Ishikawa (cell line): ENCODE data around the gene PLCD1.

Experiments
- CEBPB ChIP-seq: IDR thresholded peaks from 2 replicates; pipeline ENCODE4 v1.6.1; 2012
- CREB1 ChIP-seq: IDR thresholded peaks from 2 replicates; pipeline ENCODE4 v1.6.1; 2012; ENCODE audit warnings: low read depth
- EGR1 ChIP-seq: IDR thresholded peaks from 2 replicates; pipeline ENCODE4 v1.6.1; 2012
- EP300 ChIP-seq: IDR thresholded peaks from 2 replicates; pipeline ENCODE4 v1.6.1; 2012; ENCODE audit warnings: borderline replicate concordance
- FOXM1 ChIP-seq: IDR thresholded peaks from 2 replicates; pipeline ENCODE4 v1.6.1; 2012; ENCODE audit warnings: low read depth, borderline replicate concordance
- NFIC ChIP-seq: IDR thresholded peaks from 2 replicates; pipeline ENCODE4 v1.6.1; 2012
- RAD21 ChIP-seq: IDR thresholded peaks from 2 replicates; pipeline ENCODE4 v1.6.1; 2012; ENCODE audit warnings: low read depth
- TAF1 ChIP-seq: IDR thresholded peaks from 2 replicates; pipeline ENCODE4 v1.6.1; 2012; ENCODE audit warnings: low read depth, mild to moderate bottlenecking
- TCF12 ChIP-seq: IDR thresholded peaks from 2 replicates; pipeline ENCODE4 v1.6.1; 2012; ENCODE audit warnings: low read depth
- TEAD4 ChIP-seq: IDR thresholded peaks from 2 replicates; pipeline ENCODE4 v1.6.1; 2012
- YY1 ChIP-seq: IDR thresholded peaks from 2 replicates; pipeline ENCODE4 v1.6.1; 2012; ENCODE audit warnings: low read depth
- ZBTB7A ChIP-seq: IDR thresholded peaks from 2 replicates; pipeline ENCODE4 v1.6.1; 2012; ENCODE audit warnings: low read depth
- TF ChIP-seq, protein P1 (sequence below): IDR thresholded peaks from 2 replicates; pipeline ENCODE4 v1.6.1; 2012
- TF ChIP-seq, protein P2 (sequence below): IDR thresholded peaks from 2 replicates; pipeline ENCODE4 v1.6.1; 2012
- TF ChIP-seq, protein P3 (sequence below): IDR thresholded peaks from 2 replicates; pipeline ENCODE4 v1.6.1; 2012; ENCODE audit warnings: low read depth, mild to moderate bottlenecking

The PLCD1 gene

DNA sequence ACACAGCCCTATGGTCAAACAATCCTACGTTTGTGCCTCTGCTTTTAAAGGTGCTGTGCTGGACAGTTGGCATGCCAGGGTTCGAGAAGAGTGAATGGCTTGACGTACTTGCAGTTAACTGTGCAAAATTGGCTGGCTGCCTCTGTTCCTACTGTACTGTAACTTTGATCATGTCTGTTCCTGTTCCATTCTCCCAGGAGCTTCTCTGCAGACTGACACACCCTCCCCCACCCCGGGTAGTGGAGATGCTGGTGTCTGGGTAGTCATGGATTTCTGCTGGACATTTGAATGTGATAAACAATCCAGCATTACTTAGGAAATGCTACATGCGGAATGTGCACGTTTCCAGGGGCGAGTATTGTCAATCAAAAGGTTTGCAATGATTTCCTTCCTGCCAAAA is 45.4 kb downstream of the PLCD1 start:
- no peak for TF ChIP-seq ZBTB7A
- no peak for TF ChIP-seq CEBPB
- TF ChIP-seq, protein P1, sequence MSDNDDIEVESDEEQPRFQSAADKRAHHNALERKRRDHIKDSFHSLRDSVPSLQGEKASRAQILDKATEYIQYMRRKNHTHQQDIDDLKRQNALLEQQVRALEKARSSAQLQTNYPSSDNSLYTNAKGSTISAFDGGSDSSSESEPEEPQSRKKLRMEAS = no peak
- TF ChIP-seq EP300 = no peak
- TF ChIP-seq FOXM1 = no peak
- TF ChIP-seq CREB1 = no peak
- no peak for TF ChIP-seq YY1

DNA sequence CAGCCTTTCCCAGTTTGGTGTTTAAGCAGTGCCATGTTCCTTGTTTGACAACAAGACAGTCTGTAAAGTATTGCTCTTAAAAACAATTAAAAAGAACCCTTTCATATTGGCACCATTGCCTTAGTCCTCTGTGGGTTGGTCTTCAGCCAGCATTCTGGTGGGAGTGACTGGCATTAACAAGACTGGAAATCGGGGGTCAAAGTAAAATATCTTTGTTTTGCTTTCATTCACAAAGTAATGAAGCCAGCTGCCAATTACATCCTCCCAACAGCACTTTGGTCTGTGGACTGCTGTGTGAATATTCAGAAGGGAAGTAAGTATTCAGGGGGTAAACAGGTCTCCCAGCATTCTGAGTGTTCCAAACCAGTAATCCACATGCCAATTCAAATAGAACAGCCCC is 47.1 kb downstream of the PLCD1 start:
- TF ChIP-seq TEAD4 (no peak), EGR1 (no peak), TCF12 (no peak), RAD21 (no peak), TAF1 (no peak), CREB1 (no peak), ZBTB7A (no peak)
- TF ChIP-seq, protein P1 = no peak
- TF ChIP-seq, protein P2, sequence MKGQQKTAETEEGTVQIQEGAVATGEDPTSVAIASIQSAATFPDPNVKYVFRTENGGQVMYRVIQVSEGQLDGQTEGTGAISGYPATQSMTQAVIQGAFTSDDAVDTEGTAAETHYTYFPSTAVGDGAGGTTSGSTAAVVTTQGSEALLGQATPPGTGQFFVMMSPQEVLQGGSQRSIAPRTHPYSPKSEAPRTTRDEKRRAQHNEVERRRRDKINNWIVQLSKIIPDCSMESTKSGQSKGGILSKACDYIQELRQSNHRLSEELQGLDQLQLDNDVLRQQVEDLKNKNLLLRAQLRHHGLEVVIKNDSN = no peak

DNA sequence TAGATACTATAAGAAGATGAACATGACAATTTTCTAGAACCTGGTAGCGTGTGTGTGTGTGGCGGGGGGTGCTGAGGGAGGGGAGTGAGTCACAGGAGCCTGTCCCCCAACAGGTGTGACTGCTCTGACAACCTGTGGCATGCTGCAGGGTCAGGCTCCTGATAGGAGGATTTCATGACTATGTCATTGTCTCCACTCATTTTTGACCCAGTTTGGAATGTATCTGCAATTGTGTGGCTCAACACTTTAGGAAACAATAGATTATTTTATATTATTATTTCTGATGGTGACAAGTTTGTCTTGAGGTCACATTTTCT is 48.1 kb downstream of the PLCD1 start:
- TF ChIP-seq ZBTB7A (no peak), TEAD4 (no peak), YY1 (no peak), NFIC (no peak), RAD21 (no peak), EGR1 (no peak), CEBPB (no peak), FOXM1 (no peak), TAF1 (no peak), TCF12 (no peak), CREB1 (no peak), EP300 (no peak)
- TF ChIP-seq, protein P2 = no peak
- TF ChIP-seq, protein P3, sequence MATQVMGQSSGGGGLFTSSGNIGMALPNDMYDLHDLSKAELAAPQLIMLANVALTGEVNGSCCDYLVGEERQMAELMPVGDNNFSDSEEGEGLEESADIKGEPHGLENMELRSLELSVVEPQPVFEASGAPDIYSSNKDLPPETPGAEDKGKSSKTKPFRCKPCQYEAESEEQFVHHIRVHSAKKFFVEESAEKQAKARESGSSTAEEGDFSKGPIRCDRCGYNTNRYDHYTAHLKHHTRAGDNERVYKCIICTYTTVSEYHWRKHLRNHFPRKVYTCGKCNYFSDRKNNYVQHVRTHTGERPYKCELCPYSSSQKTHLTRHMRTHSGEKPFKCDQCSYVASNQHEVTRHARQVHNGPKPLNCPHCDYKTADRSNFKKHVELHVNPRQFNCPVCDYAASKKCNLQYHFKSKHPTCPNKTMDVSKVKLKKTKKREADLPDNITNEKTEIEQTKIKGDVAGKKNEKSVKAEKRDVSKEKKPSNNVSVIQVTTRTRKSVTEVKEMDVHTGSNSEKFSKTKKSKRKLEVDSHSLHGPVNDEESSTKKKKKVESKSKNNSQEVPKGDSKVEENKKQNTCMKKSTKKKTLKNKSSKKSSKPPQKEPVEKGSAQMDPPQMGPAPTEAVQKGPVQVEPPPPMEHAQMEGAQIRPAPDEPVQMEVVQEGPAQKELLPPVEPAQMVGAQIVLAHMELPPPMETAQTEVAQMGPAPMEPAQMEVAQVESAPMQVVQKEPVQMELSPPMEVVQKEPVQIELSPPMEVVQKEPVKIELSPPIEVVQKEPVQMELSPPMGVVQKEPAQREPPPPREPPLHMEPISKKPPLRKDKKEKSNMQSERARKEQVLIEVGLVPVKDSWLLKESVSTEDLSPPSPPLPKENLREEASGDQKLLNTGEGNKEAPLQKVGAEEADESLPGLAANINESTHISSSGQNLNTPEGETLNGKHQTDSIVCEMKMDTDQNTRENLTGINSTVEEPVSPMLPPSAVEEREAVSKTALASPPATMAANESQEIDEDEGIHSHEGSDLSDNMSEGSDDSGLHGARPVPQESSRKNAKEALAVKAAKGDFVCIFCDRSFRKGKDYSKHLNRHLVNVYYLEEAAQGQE = no peak
- TF ChIP-seq, protein P1 = no peak

DNA sequence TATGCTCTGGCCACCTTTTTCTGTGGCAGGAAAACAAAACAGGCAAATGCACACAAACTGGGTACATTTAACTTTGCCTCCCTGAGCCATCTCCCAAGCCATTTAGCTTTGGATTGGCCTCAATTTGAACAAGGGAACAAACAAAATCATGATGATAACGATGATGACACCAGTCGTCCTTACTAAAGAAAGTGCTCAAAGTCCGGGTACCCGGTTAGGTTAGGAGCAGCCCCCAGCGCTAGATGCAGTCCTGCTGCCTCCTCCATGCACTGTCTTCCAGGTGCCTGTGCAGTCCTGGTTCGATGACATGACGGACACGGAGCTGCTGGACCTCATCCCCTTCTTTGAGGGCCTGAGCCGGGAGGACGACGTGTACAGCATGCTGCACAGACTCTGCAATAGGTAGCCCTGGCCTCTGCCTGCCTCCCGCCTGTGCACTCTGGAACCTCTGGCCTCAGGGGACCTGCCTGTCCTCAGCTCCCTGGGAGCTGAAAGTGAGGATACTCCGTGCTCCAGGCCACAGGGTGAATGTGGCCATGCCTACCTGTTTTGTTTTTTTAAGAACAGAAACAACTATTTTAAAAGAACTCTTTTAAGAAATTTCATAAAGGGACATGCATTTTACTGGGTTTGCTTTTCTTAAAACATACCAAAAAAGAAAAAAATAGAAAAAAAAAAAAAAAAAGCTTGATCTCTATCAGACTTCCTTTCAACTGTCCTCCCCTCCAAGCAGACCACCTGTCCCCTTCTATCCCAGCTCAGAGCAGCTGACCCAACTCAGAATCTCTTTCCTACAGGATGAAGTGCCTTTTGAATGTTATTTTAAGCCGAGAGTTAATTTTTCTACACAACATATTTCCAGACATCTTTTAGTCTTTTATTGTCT is 48.7 kb downstream of the PLCD1 start:
- TF ChIP-seq TCF12 = no peak
- TF ChIP-seq RAD21 = no peak
- TF ChIP-seq, protein P1 = no peak
- no peak for TF ChIP-seq NFIC
- no peak for TF ChIP-seq YY1
- TF ChIP-seq, protein P2 = no peak
- TF ChIP-seq, protein P3 = no peak
- TF ChIP-seq CEBPB = no peak
- TF ChIP-seq FOXM1 = no peak
- no peak for TF ChIP-seq CREB1
- TF ChIP-seq EP300 = no peak
- TF ChIP-seq ZBTB7A = no peak
